GM21737 (cell line): ENCODE data around the gene AMIGO1.

Source experiments
- ATAC-seq: cut with Tn5 transposase; IDR thresholded peaks from one replicate; pipeline ENCODE4 v1.9.1; 2021; ENCODE audit warnings: mild to moderate bottlenecking, moderate library complexity; ENCODE audit not compliant: unreplicated experiment

Gene AMIGO1

DNA sequence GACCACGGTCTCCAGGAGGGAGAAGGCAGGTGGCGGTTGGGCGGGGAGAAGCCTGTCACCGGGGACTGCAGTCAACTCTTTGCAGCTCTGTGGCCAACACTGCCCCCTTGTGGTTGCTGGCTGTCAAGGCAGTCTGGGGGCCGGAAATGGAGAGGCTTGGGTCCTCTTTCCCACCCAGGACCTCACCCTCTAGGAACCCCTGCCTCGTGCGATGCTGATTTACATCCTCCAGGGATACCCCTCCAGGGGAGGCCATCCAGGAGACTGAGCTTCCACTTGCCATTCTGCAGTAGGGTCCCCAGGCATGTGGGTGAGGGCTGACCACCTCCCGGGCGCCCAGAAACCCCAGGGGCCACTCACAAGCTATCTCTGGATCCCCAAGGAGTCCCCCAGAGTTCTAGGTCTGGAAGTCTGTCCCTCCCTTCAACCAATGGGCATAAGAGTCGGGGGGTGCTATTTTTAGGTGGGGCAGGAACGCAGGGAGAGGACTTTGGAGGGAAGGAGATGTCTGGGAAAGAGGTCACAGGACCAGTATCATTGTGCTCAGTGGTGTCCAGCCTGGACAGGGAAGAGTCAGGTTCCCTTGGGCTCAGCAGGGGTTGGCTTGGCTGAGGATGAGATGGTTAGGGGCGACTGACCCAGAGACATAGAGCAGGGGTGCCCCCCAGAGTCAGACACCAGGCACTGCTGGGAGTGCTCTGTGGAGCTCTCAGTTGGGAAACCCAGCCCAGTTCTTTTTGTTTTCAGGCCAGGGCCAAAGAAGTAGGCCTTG, 23.0 kb upstream of the AMIGO1 start:
- peak; percentile 60 for ATAC-seq

DNA sequence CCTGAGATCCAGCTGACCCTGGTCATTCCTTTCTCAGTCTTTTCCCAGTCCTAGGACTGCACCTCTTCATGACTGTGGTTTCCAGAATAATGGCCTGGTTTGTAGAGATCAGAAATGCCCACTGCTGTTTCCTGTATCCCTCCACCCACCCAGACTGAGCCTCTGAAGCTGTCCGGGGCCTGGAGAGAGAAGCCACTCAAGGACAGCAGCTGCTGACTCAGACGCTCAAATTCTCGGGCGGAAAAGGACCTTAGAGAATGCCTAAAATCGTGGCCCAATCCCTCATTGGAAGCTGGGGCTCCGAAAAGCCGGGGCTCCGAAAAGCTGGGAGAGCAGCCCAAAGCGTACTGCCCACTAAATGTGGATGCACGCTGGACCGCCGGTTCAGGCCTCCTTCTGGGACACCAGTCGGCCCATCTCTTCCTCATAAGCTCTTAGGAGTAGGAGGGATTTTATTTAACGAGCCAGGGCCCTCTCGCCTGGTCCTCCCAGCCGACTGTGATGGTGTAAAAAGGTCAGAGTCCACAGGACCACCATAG, 22.4 kb upstream of the AMIGO1 start:
- ATAC-seq: no peak

DNA sequence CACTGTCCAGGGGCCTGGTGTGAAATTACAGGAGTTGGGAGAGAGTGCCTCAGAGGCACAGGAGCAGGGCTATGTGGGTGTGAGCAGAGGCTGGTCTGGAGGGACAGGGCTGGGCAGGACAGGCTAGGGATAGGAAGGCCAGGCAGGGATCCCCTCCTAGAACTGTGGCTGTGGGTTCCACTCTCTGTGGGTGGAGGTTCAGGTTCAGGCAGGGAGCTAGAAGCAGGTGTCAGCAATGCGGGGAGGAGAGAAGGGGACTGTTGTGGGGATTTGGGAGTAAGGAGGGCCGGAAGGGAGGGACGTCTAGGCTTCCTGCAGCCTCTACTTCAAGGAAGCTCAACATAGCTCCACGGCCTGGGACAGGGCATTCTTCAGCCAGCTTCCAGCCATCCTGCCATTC, 21.9 kb upstream of the AMIGO1 start:
- ATAC-seq: no peak

DNA sequence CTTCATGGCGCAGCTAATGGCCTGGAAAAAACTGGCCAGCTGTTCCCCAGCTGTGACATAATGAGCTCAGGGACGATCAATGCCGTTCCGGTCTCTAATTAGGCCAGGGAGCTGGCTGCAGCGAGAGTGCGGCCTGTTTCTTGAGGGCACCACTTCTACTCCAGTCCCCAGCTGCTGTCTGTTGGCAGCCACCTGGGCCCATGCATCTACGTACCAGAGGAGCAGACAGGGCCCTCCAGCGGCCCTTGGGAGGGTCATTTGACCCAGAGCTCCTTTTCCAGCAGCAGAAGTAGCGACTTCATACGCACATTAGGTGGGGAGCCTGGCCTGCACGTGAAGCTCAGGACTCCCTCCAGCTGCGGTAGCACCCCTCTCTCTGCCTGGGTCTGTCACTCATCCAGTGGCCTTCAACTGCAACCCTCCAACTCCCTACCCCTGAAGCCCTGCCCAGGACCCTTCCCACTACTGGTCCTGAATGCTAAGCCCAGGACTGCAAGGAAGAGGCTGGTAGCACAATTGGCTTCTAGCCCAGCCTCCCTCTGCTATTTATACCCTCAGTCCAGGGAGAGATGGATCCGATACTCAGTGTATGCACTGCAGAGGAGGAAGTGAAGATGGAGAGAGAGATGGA, 21.0 kb upstream of the AMIGO1 start:
- ATAC-seq: no peak

DNA sequence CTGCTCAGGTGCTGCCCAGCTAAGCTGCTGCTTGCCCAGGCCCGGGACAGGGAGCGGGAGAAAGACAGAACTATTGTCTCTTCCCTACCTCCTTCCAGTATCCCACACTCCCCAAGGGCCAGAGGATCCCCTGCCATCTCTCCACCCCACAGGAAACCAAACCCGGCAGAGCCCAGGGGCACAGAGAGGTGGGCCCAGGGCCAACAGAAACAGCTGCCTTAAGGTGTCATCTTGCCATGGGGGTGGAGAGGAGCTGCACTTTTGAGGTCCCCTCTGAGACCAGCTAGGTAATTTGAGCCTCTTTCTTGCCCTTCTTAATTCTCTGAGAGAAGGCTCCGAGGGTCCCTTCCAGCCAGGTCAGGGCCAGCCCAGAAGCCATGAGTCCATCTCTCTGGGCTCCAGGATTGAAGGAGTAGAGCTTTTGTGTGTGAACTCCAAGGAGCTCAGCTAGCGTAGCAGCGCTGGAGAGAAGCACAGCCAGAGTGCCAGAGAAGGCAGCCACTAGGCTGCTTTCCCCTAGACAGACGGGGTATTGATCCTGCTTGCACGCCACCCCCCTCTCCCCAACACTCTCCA, 20.4 kb upstream of the AMIGO1 start:
- ATAC-seq: no peak

DNA sequence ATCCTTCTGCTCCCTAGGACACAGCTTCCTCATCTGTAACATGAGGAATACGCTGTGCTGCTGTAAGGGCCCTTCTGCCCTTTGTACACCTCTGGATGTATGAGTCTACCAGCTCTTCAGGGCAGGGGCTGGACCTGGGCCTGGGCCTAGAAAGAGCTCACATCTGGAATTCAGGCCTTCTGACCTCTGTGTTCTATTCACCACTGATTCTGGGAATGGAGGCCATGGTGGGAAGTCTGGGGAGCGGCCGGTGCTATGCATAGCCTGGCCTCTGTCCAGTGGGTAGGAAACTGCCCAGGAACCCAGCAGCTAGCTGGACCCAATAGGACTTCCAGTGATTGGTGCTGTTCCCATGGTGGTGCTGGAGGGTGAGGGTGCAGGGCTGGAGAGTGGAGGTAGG, 19.2 kb upstream of the AMIGO1 start:
- ATAC-seq: no peak

DNA sequence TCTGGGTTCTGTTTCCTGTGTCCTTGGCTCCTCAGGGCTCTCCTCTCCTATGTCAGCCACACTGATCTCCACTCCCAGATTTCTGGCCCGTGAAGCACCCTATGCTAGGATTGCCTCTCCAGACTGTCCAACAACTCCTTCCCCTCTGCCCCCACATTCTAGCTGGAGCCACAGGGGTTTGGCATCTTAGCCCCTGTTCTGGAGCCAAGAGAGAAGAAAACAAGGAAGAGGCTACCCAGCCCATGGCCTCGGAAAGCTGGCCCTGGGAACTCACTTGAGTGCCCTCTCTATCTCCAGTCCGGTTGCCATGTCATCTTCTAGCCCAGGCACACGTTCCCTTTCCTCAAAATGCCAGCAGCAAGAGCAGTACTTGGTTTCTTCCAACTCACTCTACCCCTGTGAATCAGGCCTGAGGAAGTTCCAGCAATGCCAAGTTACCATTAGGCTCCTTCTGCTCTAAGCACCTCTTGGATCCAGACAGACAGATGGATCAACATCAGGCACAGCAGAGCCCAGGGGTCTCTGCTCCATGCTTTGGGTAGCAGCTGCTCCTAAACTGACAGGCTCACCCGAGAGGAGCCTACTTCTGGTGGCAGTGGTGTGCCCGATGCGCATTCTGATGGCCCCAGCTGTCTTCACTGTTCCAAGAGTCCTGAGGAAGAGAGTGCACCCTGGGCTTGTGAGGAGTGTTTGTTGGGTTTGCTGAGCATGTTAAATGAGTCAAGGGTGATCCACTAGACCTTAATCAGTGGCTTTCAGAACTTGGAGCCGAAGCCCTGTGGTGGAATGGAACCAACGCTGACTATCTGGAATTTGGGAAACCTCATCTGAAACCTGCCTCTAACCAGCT, 18.5 kb upstream of the AMIGO1 start:
- ATAC-seq: no peak

DNA sequence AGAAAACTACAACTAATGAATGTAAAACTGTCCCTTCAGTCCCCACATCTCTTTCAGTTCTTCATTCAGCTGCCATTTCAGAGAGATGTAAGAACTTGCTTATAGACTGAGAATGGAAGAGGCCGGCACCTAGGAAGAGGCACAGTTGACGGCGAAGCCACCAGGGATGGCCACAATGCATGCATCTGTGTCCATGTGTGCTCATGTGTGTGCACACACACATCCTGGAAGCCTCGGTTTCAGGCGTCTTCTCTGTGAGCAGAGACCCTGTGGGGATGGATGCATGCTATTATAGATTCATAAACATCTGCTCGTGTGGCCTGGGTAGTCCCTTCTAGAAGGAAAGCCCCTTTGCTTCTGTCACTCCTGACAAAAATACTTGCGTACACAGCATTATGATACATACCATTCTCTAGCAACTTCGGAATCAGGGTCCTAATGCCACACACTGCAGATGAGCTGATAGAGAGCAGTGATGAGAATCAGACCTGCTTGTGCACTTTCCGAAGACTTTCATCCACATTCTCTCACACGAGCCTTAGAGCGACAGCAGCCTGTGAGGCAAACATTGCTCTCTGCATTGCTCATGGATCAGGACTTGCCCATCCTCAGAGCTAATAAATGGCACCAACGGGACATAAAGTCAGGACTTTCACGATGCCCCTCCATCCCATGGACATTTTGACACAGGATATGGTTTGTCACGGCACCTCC, 17.7 kb upstream of the AMIGO1 start:
- no peak for ATAC-seq

DNA sequence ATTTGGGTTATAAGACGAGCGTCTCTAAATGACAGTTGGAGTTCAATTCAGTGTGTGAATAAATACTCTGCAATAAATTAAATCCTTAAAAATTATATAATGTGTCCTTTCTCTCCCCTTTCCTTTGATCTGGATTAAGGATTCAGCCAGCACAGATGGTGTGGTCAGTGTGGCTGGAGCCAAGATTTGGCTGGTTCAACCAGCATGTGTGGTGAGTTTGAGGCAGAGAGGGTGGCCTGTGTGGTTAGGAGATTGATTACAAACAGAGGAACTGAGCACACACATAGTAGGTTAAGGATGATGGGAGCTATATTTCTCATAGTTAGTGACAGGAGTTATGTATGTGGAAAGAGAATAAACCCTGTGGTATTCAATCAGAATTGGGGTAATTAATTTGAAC, 14.2 kb upstream of the AMIGO1 start:
- ATAC-seq: no peak

DNA sequence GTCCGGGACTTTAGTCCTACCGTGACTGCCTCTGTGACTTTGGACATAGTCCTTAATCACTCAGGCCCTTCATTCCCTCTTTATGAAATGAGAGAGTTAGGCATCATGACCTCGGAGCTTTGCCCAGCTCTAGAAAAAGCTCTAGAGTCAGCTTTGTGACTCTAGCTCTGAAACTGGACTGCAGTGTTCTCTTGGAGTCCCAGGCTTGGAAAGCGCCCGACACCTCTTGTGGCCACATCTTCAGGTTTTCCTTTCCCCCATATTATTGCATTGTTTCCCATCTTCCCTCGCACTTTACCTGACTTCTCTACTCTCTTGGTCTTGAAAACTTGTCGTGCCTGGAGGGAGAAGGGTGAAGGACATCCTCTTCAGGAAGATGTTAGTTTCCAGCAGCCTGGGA, 12.5 kb upstream of the AMIGO1 start:
- no peak for ATAC-seq

DNA sequence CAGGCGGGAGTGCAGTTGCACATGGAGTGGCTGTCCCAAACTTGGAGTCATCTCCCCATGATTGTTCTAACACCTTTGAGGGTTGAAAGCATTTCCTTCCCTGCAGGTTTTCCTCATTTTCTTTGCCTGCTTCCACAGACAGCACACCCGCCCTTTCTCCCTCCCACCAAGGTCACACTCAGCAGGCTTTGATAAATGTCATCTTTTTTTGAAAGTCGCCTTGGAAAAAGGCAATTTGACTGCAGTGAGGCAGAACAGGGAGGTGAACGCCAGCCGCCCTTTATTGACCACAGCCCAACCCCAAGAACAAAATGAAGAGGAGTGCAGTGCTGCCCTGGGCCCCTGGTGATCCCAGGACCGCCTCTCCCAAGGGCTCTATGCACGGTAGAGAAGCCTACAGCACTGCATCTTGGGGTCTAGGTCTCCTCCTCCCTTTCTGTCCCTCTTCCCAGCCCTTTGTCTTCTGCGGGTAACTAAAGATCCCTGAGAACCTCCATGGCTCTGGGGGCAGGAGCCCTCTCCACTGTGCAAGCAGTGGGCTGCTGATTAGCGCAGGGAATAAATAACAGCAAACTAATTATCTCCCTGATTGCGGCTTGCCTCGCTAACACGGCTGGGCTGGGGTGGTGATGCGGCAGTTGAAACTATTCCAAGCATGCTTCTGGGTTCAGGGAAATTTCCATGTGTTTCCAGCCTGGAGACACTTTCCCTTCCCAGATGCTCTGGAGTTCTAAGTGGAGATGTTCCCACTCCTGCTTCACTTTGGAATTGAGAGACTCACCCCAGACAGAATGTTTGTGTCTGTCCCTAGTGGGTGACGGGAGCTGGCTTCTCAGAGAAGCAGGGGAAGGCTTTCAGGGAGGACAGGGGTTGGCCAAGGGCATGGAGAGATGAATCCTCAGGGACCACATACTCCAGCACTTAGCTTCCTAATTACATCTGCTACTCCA, 11.8 kb upstream of the AMIGO1 start:
- no peak for ATAC-seq

DNA sequence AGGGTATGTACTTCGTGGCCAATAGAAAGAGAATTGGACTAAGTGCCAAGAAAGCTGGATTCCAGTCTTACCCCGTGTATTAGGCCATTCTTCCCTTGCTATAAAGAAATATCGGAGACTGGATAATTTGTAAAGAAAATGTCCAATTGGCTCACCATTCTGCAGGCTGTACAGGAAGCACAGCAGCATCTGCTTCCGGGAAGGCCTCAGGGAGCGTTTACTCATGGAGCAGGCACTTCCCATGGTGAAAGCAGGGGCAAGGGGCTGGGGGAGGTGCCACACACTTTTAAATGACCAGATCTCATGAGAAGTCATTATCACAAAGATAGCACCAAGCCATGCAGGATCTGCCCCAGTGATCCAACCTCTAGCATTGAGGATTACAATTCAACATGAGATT, 7.8 kb upstream of the AMIGO1 start:
- no peak for ATAC-seq

DNA sequence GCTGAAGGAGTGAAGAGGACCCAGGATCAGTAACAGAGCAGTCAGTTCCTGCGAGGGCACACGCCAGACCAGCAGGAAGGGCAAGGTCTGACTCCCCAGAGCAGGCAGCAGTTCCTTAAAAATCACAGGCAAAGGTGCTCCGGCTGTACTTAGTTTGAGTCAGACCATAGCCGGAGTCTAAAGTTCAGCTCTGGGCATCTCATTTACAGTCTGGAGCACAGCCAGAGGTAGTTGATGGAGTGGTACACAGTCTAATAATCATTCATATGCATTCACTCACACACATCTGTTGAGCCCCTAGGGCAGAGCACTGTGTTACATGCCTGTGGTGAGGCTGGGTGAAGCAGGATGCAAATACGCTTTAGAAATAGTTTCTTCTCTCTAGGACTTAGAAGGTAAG, 7.3 kb upstream of the AMIGO1 start:
- ATAC-seq: no peak

DNA sequence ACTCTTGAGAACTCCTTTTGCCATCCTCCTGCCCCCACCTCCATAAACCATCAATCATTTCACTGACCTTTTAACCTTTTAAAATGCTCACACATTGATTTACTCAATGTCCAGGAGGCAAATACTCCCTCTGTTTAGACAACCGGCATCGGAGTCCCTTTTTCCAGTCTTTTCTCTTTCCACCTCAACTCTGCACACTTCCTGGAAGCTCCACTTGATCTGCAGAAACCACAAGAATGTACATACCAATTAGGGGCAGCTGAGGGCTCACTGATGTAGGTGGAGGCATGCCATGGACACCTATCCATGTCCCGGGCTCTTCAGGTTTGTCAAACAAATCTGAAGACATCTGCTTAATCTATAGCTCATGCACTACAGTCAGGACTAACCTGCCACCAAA, 5.3 kb upstream of the AMIGO1 start:
- no peak for ATAC-seq

DNA sequence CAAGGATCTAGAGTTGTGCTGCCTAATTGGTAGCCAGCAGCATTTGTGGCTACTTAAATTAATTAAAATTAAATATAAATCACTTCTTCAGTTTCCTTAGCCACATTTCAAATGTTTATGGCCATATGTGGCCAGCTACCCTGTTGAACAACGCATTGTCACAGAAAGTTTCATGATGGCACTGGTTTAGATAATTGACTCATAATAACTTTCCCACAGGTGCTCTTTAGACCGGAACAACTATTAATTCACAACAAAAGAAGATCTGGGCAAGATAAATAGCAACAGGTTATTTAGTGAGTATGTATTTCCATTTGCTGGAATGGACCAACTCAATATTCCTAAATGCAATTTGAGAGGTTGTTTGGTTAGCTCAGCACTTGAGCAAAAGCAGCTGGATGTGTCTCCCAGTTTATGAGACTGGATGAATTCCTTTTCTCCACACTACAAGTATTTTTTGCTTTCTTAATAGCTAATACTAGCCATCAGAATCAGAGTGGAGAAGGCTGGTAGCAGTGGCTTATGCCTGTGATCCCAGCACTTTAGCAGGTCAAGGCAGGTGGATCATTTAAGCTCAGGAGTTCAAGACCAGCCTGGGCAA, 3.7 kb upstream of the AMIGO1 start:
- ATAC-seq: no peak

DNA sequence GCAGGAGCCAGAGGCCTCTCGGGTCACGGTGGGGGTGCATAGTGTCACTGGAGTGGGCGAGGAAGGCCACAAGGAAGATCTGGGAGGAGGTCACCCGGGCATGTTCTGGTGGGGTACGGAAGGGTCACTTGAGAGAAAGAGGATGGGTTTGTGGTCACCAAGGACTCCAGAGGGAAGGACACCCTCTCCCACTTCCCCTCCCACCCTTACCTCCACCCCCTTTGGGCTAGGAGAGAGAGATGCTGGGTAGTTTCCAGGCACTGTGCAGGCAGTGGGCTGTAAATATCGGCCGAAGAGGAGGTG, 703 bp downstream of the AMIGO1 start:
- ATAC-seq: no peak

DNA sequence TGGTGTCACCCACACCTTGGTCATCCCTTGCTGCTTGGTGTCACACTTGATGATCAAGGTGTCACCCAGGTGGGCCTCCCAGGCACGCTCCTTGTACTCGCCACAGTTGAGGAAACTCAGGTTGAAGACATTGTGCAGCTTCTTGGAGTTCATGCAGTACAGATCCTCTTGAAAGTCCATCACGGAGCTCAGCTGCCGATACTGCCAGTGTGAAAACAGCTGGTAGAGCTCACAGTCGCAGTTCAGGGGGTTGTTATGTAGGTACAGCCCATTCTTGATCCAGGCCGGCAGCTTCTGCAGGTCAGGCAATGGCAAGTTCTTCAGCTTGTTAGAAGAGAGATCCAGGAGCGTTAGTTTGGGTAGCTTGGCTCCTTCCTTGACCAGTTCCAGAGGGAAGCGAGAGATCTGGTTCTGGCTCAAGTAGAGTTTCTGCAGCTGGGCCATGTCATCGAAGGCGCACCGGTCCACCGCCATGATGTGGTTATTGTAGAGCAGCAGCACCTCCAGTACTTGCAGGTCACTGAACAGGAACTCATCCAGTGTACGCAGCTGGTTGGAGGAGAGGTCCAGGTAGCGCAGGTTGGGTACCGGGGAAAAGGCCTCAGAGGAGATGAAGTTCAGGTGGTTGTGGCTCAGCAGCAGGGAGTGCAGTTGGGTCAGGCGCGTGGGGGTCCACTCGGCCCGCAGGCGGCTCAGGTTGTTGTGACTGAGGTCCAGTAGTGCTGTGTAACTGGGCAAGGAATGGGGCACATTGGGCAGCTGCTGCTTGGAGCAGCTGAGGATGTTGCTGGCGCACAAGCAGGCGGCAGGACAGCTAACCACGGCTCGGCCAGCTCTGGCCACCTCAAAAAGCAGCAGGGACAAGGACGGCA, 1.3 kb downstream of the AMIGO1 start:
- ATAC-seq: no peak

DNA sequence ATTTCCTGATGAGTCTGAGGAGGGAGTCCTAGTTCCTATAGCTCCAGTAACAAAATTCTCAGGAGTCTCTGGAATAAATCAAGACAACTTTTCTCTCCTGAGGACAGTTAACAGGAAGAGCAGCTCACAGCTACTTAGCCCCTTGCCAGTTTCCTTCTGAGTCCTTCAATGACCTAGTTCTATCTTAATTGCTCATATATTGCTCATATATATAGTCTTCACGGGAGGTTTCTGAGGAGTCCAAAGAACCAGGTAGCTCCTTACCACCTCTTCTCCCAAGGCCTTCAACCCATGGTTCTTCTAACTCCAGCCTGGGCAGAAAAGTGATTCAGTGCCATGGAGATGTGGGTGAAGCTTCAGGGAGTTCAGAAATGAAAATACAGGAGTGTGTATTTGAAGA, 4.6 kb downstream of the AMIGO1 start:
- no peak for ATAC-seq
